OCI-LY1 (cell line): Measurements from ENCODE around the gene POU2F1.

Experiments used
- CTCF ChIP-seq: fragments of 200-600 bp; sonication (generic), shearing (Covaris generic); IDR thresholded peaks from 2 replicates; pipeline ENCODE4 v1.5.1; 2017; ENCODE audit warnings: mild to moderate bottlenecking, antibody characterized with exemption, low read length, moderate library complexity, mixed read lengths
- EZH2 ChIP-seq: fragments of 200-600 bp; sonication (generic), shearing (Covaris generic); IDR thresholded peaks from 2 replicates; pipeline ENCODE4 v1.8.0; 2017; ENCODE audit warnings: borderline replicate concordance, mixed run types, mild to moderate bottlenecking, antibody characterized with exemption, low read length, moderate library complexity, mixed read lengths

- no peak for TF ChIP-seq EZH2
- TF ChIP-seq CTCF, result no peak
Observed at GRCh38 chr1:167221738-167222610, 1.3 kb downstream of the POU2F1 start.
